8988T (cell line): Measurements from ENCODE around the gene IFNGR1.
"Not testable (repeated sequence)": the region's sequence is repeated elsewhere in the genome, so short reads cannot be mapped to it uniquely, and the experiment has no call there.

Source experiments
- DNase-seq: peaks from one replicate; pipeline ENCODE4 v3.0.0; 2011

IFNGR1 gene

GRCh38 chr6:137210903-137211302, 8.3 kb downstream of the IFNGR1 start:
- DNase-seq, result no peak

- DNase-seq, result no peak
Observed at GRCh38 chr6:137208279-137208678, 10.9 kb downstream of the IFNGR1 start.

- not testable (repeated sequence) for DNase-seq
Observed at GRCh38 chr6:137207457-137207856, 11.7 kb downstream of the IFNGR1 start.

- no peak for DNase-seq
Observed at GRCh38 chr6:137206577-137206976, 12.6 kb downstream of the IFNGR1 start.

- no peak for DNase-seq
Observed at GRCh38 chr6:137203256-137203655, 15.9 kb downstream of the IFNGR1 start.

GRCh38 chr6:137202078-137202477, 17.1 kb downstream of the IFNGR1 start:
- no peak for DNase-seq

GRCh38 chr6:137201006-137201405, 18.2 kb downstream of the IFNGR1 start:
- DNase-seq, result no peak

GRCh38 chr6:137200288-137200687, 18.9 kb downstream of the IFNGR1 start:
- DNase-seq, result no peak

GRCh38 chr6:137197684-137198645, 21.2 kb downstream of the IFNGR1 start:
- DNase-seq, result no peak

GRCh38 chr6:137193256-137194070, 25.7 kb downstream of the IFNGR1 start:
- no peak for DNase-seq

- DNase-seq, result no peak
Observed at GRCh38 chr6:137192821-137193220, 26.4 kb downstream of the IFNGR1 start.

- no peak for DNase-seq
Observed at GRCh38 chr6:137191670-137192069, 27.5 kb downstream of the IFNGR1 start.

- DNase-seq, result no peak
Observed at GRCh38 chr6:137191236-137191635, 27.9 kb downstream of the IFNGR1 start.

GRCh38 chr6:137190583-137191094, 28.5 kb downstream of the IFNGR1 start:
- DNase-seq, result no peak

GRCh38 chr6:137188855-137189254, 30.3 kb downstream of the IFNGR1 start:
- no peak for DNase-seq

- no peak for DNase-seq
Observed at GRCh38 chr6:137185290-137185689, 33.9 kb downstream of the IFNGR1 start.

- no peak for DNase-seq
Observed at GRCh38 chr6:137182654-137183073, 36.5 kb downstream of the IFNGR1 start.

GRCh38 chr6:137181891-137182653, 37.1 kb downstream of the IFNGR1 start:
- no peak for DNase-seq

GRCh38 chr6:137177611-137178010, 41.6 kb downstream of the IFNGR1 start:
- DNase-seq, result no peak

- DNase-seq, result no peak
Observed at GRCh38 chr6:137176729-137177128, 42.5 kb downstream of the IFNGR1 start.

- DNase-seq, result no peak
Observed at GRCh38 chr6:137175868-137176245, 43.3 kb downstream of the IFNGR1 start.

GRCh38 chr6:137175157-137175867, 43.9 kb downstream of the IFNGR1 start:
- no peak for DNase-seq
